Cardiac fibroblast (primary cell): ENCODE measurements around the gene TSPYL6.
A peak's percentile ranks its signal among the peaks of the same experiment; 100 is the strongest.
"Not testable (repeated sequence)": the region's sequence is repeated elsewhere in the genome, so short reads cannot be mapped to it uniquely, and the experiment has no call there.

Experiments used
- DNase-seq, 2 donors: peaks; one replicate each; pipeline versions ENCODE4 v3.0.0 to v3.0.0-alpha.2; 2010; ENCODE audit warnings: low read depth in 2 of 2
- H3K4me3 ChIP-seq, 2 donors: replicated peaks in 1 of 2; 1 replicate in 1 of 2; 2 replicates in 1 of 2; pipeline ENCODE4 v1.5.1; 2011; ENCODE audit warnings: low read depth in 2 of 2, low read length in 2 of 2, mild to moderate bottlenecking in 2 of 2, moderate library complexity in 1 of 2
- TF ChIP-seq, protein P1 (sequence below): IDR thresholded peaks from one replicate; pipeline ENCODE4 v1.5.1; 2011; ENCODE audit warnings: low read depth, mild to moderate bottlenecking, low read length, inconsistent platforms

The TSPYL6 gene

DNA sequence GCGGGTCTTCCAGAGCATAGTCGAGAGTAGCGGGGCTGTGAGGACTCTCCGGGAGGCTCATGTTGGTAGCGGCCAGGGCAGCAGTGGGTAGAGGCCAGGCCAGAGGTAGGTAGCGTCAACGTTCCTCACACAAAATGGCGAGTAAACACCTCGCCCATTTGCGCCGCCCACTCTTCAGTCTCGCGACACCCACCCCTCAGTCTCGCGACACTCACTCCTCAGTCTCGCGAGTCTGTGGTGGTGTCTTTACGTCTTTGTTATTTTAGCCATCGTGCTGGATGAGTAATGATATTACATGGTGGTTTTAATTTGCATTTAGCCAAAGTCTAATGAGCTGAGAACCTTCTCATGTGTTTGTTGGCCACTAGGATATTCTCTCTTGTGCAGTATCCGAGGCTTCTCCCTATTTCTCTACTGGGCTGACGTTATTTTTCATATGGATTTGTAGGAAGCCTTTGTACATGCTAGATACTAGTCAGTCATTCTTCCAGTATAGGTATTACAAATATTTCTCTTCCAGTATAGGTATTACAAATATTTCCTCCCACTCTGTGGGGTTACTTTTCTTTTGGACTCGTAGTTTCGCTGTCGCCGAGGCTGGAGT lies at the start of gene TSPYL6:
TSPYL6 (minus strand) TSS at position 139 of the 604 bp plus-strand sequence; CDS start at position 61, 78 bp downstream.
- no peak within 1 kb of the TSS for H3K4me3 ChIP-seq
- no peak for DNase-seq
- TF ChIP-seq, protein P1, sequence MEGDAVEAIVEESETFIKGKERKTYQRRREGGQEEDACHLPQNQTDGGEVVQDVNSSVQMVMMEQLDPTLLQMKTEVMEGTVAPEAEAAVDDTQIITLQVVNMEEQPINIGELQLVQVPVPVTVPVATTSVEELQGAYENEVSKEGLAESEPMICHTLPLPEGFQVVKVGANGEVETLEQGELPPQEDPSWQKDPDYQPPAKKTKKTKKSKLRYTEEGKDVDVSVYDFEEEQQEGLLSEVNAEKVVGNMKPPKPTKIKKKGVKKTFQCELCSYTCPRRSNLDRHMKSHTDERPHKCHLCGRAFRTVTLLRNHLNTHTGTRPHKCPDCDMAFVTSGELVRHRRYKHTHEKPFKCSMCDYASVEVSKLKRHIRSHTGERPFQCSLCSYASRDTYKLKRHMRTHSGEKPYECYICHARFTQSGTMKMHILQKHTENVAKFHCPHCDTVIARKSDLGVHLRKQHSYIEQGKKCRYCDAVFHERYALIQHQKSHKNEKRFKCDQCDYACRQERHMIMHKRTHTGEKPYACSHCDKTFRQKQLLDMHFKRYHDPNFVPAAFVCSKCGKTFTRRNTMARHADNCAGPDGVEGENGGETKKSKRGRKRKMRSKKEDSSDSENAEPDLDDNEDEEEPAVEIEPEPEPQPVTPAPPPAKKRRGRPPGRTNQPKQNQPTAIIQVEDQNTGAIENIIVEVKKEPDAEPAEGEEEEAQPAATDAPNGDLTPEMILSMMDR: no peak

DNA sequence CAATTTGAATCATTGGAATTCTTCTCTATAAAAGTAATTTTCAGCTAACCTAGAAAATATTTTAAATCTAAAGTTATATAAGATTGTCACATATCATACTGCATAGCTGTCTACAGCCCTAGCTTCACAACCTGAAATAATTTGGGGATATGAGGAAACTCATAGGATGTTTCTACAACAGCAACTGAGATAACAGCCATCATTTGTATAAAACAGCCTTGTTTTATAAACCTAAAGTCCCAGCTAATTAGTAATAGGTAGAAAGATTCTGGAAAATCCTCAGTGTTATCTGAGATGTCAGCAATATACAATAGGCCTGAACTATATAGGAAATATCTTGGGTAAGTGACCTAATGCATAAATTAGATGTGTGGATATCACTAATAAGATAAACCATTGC lies 47.6 kb upstream of the TSPYL6 start:
- TF ChIP-seq, protein P1: no peak
- no peak overlapping the region for H3K4me3 ChIP-seq
- no peak for DNase-seq

DNA sequence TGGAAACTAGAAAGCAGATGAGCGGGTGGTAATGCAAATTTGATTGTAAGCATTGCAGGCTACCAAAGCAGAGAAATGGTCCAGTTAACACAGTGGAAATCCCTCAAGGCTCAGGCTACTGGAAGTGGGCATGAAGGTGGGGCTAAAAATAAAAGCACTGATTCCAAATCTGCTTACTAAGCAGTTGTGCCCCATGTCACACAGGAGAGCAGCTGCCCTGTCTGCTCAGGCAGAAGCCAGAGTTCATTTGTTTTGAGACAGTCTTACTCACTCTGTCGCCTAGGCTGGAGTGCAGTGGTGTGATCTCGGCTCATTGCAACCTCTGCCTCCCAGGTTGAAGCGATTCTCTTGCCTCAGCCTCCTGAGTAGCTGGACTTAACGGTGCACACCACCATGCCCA lies 42.5 kb upstream of the TSPYL6 start:
- no peak for DNase-seq
- H3K4me3 ChIP-seq: no peak overlapping the region
- TF ChIP-seq, protein P1: no peak

DNA sequence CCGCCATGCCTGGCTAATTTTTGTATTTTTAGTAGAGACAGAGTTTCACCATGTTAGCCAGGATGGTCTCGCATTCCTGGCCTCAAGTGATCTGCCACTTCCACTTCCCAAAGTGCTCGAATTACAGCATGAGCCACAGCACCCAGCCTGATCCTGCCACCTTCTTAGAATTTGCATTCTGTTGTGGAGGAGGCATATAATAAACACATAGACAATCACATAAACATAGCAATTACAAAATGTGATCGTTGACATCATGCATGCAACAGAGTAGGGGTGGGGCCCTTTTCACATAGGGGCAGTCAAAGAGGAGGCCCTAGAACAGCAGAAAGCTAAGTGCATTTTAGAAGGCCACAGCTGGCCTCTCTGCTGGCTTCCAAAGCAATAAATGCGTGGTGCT lies 39.9 kb upstream of the TSPYL6 start:
- H3K4me3 ChIP-seq: no peak overlapping the region
- TF ChIP-seq, protein P1: no peak
- DNase-seq: no peak

DNA sequence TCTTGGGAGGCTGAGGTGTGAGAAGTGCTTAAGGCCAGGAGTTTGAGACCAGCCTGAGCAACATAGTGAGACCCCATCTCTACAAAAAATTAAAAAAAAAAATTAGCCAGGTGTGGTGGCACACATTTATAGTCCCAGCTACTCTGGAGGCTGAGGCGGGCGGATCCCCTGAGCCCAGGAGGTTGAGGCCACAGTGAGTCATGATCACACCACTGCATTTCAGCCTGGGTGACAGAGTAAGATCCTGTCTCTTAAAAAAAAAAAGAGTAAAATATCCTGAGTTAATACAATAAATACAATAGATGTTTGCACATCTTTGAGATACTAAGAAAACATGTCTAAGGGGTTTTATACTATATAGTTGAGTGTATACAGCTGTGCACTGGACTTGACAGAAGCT lies 38.6 kb upstream of the TSPYL6 start:
- H3K4me3 ChIP-seq: not testable (repeated sequence)

DNA sequence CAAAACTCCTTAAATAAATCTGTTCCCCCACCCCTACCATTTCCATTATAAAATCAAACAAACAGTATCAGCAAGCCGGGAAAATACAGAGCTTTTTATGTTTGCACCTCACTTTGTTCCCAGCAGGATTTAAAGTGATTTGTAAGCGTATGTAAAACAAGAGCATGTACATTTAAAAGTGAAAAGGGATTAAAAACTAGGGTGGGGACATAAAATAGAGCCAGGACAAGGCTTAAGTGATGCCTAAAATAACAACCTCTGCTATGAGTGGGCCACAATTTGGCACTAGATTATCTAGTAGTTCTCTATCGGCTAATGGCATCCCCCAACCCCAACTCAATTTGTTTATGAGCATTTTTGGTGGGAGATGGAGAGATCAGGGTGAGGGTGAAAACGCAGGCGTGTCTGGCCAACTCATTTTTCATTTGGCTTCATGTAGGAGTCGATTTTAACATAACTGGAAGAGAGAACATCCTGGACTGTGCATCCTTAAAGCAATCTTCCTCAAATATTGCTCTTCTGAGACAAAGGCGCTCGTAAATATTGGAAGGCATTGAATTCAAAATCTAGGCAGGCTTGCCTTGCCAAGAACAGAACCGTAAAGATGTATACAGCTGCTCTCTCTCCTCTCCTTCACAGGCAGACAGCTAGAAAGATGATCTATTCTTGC lies 34.5 kb upstream of the TSPYL6 start:
- TF ChIP-seq, protein P1: no peak
- no peak overlapping the region for H3K4me3 ChIP-seq
- no peak for DNase-seq

More for the DNA sequence above, 38.6 kb upstream of the TSPYL6 start:
- DNase-seq: peak in 1 of 2 donors; percentile 25

DNA sequence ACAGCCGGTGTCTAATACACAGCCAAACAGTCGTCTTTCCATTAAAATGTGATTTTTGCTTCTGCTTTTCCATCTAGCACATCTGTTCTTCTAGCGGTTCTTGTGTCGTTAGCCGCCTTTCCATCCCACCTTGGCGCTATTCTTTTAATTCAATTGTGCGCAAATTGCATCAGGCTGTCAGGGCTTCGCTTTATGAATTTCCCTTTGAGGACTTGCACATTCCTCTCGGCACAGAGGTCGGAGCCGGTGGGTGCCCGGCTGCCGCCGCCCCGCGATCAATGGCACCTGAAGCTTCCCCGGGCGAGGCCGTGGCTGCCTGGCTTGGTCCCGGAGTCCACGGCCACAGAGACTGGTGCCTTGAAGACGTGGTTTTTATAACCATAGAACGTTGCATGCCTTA lies 33.9 kb upstream of the TSPYL6 start:
- no peak overlapping the region for H3K4me3 ChIP-seq
- DNase-seq: no peak
- TF ChIP-seq, protein P1: no peak
